GM03348 (cell line): ENCODE measurements around the gene IMMP1L.

Experiments used
- DNase-seq: peaks from one replicate; pipeline ENCODE4 v3.0.0; 2012; ENCODE audit warnings: low spot score

Gene IMMP1L

GRCh38 chr11:31387379-31387778, 122.0 kb downstream of the IMMP1L start:
- DNase-seq, result no peak

GRCh38 chr11:31383116-31383515, 126.3 kb downstream of the IMMP1L start:
- DNase-seq, result no peak
